K562 (cell line): ENCODE results near the gene PCNX3.

Source experiments
- CHD4 ChIP-seq: fragments of 200-600 bp; sonication (generic); IDR thresholded peaks from 3 replicates; pipeline ENCODE4 v1.6.1; 2012; ENCODE audit warnings: low read depth, mild to moderate bottlenecking, mixed read lengths, low read length, inconsistent platforms; ENCODE audit not compliant: insufficient read depth, insufficient replicate concordance, poor library complexity, severe bottlenecking
- POLR2AphosphoS5 ChIP-seq: IDR thresholded peaks from 2 replicates; pipeline ENCODE4 v1.6.1; 2011; ENCODE audit warnings: mild to moderate bottlenecking, low read depth, low read length, moderate library complexity; ENCODE audit not compliant: control insufficient read depth, insufficient read depth
- RCOR1 ChIP-seq, 2 experiments: IDR thresholded peaks; 2 replicates each; pipeline ENCODE4 v1.6.1; 2012; ENCODE audit warnings: low read depth in 2 of 2, low read length in 2 of 2, borderline replicate concordance in 1 of 2, improper control_type of control experiment in 1 of 2
- YY1 ChIP-seq, 3 experiments: IDR thresholded peaks; 2 replicates each; pipeline ENCODE4 v1.6.1; 2011; ENCODE audit warnings: low read length in 2 of 3, mild to moderate bottlenecking in 2 of 3, moderate library complexity in 2 of 3, borderline replicate concordance in 1 of 3, control low read depth in 1 of 3, low read depth in 1 of 3; ENCODE audit not compliant: insufficient read depth in 3 of 3, insufficient replicate concordance in 2 of 3, control insufficient read depth in 1 of 3, insufficient read length in 1 of 3; ENCODE audit errors: extremely low read depth in 1 of 3
- TF ChIP-seq, protein P1 (sequence below), 3 experiments: IDR thresholded peaks in 2 of 3; conservative IDR thresholded peaks in 1 of 3; 2 replicates each; pipeline ENCODE4 v1.5.1; 2011 to 2012; ENCODE audit warnings: low read length in 3 of 3, mild to moderate bottlenecking in 3 of 3, control low read depth in 2 of 3, improper control_type of control experiment in 1 of 3, inconsistent platforms in 1 of 3, low read depth in 1 of 3, mixed read lengths in 1 of 3, moderate library complexity in 1 of 3; ENCODE audit not compliant: insufficient read depth in 2 of 3

GRCh38 chr11:65643971-65644370, 28.4 kb downstream of the PCNX3 start:
- TF ChIP-seq POLR2AphosphoS5 (no peak), RCOR1 (IDR thresholded peaks at IDR 0.05; ENCODE audit: borderline replicate concordance in 1 of 2, low read depth in 2 of 2, low read length in 2 of 2) (no peak), CHD4 (no peak), YY1 (IDR thresholded peaks at IDR 0.05; ENCODE audit: borderline replicate concordance in 1 of 3, control insufficient read depth in 1 of 3, extremely low read depth in 1 of 3, insufficient read depth in 3 of 3, insufficient read length in 1 of 3, insufficient replicate concordance in 2 of 3, low read depth in 1 of 3, low read length in 2 of 3) (no peak)
- TF ChIP-seq, protein P1, sequence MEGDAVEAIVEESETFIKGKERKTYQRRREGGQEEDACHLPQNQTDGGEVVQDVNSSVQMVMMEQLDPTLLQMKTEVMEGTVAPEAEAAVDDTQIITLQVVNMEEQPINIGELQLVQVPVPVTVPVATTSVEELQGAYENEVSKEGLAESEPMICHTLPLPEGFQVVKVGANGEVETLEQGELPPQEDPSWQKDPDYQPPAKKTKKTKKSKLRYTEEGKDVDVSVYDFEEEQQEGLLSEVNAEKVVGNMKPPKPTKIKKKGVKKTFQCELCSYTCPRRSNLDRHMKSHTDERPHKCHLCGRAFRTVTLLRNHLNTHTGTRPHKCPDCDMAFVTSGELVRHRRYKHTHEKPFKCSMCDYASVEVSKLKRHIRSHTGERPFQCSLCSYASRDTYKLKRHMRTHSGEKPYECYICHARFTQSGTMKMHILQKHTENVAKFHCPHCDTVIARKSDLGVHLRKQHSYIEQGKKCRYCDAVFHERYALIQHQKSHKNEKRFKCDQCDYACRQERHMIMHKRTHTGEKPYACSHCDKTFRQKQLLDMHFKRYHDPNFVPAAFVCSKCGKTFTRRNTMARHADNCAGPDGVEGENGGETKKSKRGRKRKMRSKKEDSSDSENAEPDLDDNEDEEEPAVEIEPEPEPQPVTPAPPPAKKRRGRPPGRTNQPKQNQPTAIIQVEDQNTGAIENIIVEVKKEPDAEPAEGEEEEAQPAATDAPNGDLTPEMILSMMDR (IDR thresholded peaks at IDR 0.05 in 2 of 3, conservative IDR thresholded peaks at IDR 0.05 in 1 of 3; ENCODE audit: insufficient read depth in 2 of 3, low read depth in 1 of 3, low read length in 3 of 3): no peak
